Fibroblast of villous mesenchyme (primary cell): ENCODE measurements around the gene RPL22. TPM values are rescaled to one million over a fixed set of nuclear protein-coding genes. Genes with fewer than 3 reads are reported as not detected.

Experiments used
- DNase-seq: peaks from one replicate; pipeline ENCODE4 v3.0.0-alpha.2; 2010; ENCODE audit warnings: low read depth
- H3K4me3 ChIP-seq: 2 replicates; pipeline ENCODE4 v1.5.1; 2011; ENCODE audit warnings: low read depth, mild to moderate bottlenecking, low read length
- total RNA-seq: library from RNA; depleted of rRNA; stranded (reverse); fragments of >200 nt; gene quantifications from 2 replicates; pipeline ENCODE4 v1.2.3, GENCODE V29; 2012
- TF ChIP-seq, protein P1 (sequence below): IDR thresholded peaks from 2 replicates; pipeline ENCODE4 v1.5.1; 2012; ENCODE audit warnings: low read depth, mild to moderate bottlenecking, low read length; ENCODE audit not compliant: insufficient read depth

The RPL22 gene
- total RNA-seq, 1 donor = 97.6 TPM

GRCh38 chr1:6145864-6146410, 53.5 kb downstream of the RPL22 start:
- TF ChIP-seq, protein P1, sequence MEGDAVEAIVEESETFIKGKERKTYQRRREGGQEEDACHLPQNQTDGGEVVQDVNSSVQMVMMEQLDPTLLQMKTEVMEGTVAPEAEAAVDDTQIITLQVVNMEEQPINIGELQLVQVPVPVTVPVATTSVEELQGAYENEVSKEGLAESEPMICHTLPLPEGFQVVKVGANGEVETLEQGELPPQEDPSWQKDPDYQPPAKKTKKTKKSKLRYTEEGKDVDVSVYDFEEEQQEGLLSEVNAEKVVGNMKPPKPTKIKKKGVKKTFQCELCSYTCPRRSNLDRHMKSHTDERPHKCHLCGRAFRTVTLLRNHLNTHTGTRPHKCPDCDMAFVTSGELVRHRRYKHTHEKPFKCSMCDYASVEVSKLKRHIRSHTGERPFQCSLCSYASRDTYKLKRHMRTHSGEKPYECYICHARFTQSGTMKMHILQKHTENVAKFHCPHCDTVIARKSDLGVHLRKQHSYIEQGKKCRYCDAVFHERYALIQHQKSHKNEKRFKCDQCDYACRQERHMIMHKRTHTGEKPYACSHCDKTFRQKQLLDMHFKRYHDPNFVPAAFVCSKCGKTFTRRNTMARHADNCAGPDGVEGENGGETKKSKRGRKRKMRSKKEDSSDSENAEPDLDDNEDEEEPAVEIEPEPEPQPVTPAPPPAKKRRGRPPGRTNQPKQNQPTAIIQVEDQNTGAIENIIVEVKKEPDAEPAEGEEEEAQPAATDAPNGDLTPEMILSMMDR = no peak
- no peak overlapping the region for H3K4me3 ChIP-seq
- DNase-seq = no peak

- H3K4me3 ChIP-seq = no peak overlapping the region
- TF ChIP-seq, protein P1 = no peak
- DNase-seq = no peak
Measured at GRCh38 chr1:6145396-6145750, 54.0 kb downstream of the RPL22 start.

- H3K4me3 ChIP-seq = no peak overlapping the region
- no peak for DNase-seq
- TF ChIP-seq, protein P1 = no peak
Measured at GRCh38 chr1:6144647-6145395, 54.6 kb downstream of the RPL22 start.

- DNase-seq = no peak
- TF ChIP-seq, protein P1 = no peak
Measured at GRCh38 chr1:6144175-6144574, 55.2 kb downstream of the RPL22 start.

GRCh38 chr1:6143395-6143794, 56.0 kb downstream of the RPL22 start:
- DNase-seq = no peak
- no peak overlapping the region for H3K4me3 ChIP-seq
- TF ChIP-seq, protein P1 = no peak

More at GRCh38 chr1:6144175-6144574, 55.2 kb downstream of the RPL22 start:
- no peak overlapping the region for H3K4me3 ChIP-seq

- H3K4me3 ChIP-seq = no peak overlapping the region
- TF ChIP-seq, protein P1 = no peak
- no peak for DNase-seq
Measured at GRCh38 chr1:6142734-6143133, 56.7 kb downstream of the RPL22 start.
